ENCODE results near the gene MYO1D. TPM values are rescaled to one million over a fixed set of nuclear protein-coding genes. Genes with fewer than 3 reads are reported as not detected.
"Not testable (repeated sequence)": the region's sequence is repeated elsewhere in the genome, so short reads cannot be mapped to it uniquely, and the experiment has no call there.

MYO1D gene
- total RNA-seq, 3 donors from 2014 or later, result 166 to 495 (median 256) TPM

- DNase-seq (no peak), ATAC-seq (no peak)
- intact Hi-C loops (cut with DNase I, micrococcal nuclease), result no loop called here
- H3K4me3 ChIP-seq, result no peak overlapping the region
- TF ChIP-seq, protein P1, sequence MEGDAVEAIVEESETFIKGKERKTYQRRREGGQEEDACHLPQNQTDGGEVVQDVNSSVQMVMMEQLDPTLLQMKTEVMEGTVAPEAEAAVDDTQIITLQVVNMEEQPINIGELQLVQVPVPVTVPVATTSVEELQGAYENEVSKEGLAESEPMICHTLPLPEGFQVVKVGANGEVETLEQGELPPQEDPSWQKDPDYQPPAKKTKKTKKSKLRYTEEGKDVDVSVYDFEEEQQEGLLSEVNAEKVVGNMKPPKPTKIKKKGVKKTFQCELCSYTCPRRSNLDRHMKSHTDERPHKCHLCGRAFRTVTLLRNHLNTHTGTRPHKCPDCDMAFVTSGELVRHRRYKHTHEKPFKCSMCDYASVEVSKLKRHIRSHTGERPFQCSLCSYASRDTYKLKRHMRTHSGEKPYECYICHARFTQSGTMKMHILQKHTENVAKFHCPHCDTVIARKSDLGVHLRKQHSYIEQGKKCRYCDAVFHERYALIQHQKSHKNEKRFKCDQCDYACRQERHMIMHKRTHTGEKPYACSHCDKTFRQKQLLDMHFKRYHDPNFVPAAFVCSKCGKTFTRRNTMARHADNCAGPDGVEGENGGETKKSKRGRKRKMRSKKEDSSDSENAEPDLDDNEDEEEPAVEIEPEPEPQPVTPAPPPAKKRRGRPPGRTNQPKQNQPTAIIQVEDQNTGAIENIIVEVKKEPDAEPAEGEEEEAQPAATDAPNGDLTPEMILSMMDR (IDR thresholded peaks at IDR 0.05), result no peak
- no peaks in the 10 kb centered on the region for H3K36me3 ChIP-seq (ENCODE audit: low read depth)
- no peaks in the 10 kb centered on the region for H3K9me3 ChIP-seq
- no peaks in the 10 kb centered on the region for H3K4me1 ChIP-seq (ENCODE audit: low read depth)
Measured at GRCh38 chr17:32646941-32647340, 230.0 kb downstream of the MYO1D start.

GRCh38 chr17:32641514-32641913 lies 235.4 kb downstream of the MYO1D start:
- H3K4me3 ChIP-seq; H3K36me3 ChIP-seq (ENCODE audit: low read depth); DNase-seq; ATAC-seq; H3K4me1 ChIP-seq (ENCODE audit: low read depth); intact Hi-C loops (cut with DNase I, micrococcal nuclease); H3K9me3 ChIP-seq: not testable (repeated sequence)

GRCh38 chr17:32636598-32637218 lies 240.2 kb downstream of the MYO1D start:
- TF ChIP-seq, protein P1 (IDR thresholded peaks at IDR 0.05), result no peak
- no peak for ATAC-seq
- no peak for DNase-seq
- Histone ChIP-seq H3K4me3 (no peak overlapping the region), H3K36me3 (ENCODE audit: low read depth) (no peaks in the 10 kb centered on the region), H3K9me3 (no peaks in the 10 kb centered on the region), H3K4me1 (ENCODE audit: low read depth) (no peaks in the 10 kb centered on the region)
- intact Hi-C loops (cut with DNase I, micrococcal nuclease), result no loop called here

- DNase-seq, result no peak
- Histone ChIP-seq H3K36me3 (ENCODE audit: low read depth) (no peaks in the 10 kb centered on the region), H3K4me3 (no peak overlapping the region), H3K9me3 (no peaks in the 10 kb centered on the region), H3K4me1 (ENCODE audit: low read depth) (no peaks in the 10 kb centered on the region)
- intact Hi-C loops (cut with DNase I, micrococcal nuclease), result no loop called here
- ATAC-seq, result no peak
- TF ChIP-seq, protein P1 (IDR thresholded peaks at IDR 0.05), result no peak
Measured at GRCh38 chr17:32634167-32634566, 242.8 kb downstream of the MYO1D start.

GRCh38 chr17:32631341-32632096 lies 245.4 kb downstream of the MYO1D start:
- no peaks in the 10 kb centered on the region for H3K4me1 ChIP-seq (ENCODE audit: low read depth)
- H3K9me3 ChIP-seq, result no peaks in the 10 kb centered on the region
- H3K36me3 ChIP-seq (ENCODE audit: low read depth), result no peaks in the 10 kb centered on the region
- intact Hi-C loops (cut with DNase I, micrococcal nuclease), result no loop called here
- DNase-seq (no peak), ATAC-seq (no peak)
- H3K4me3 ChIP-seq, result no peak overlapping the region
- TF ChIP-seq, protein P1 (IDR thresholded peaks at IDR 0.05), result no peak

- no peak overlapping the region for H3K4me3 ChIP-seq
- ATAC-seq (no peak), DNase-seq (no peak)
- intact Hi-C loops (cut with DNase I, micrococcal nuclease), result no loop called here
- H3K9me3 ChIP-seq, result no peaks in the 10 kb centered on the region
- H3K4me1 ChIP-seq (ENCODE audit: low read depth), result no peaks in the 10 kb centered on the region
- TF ChIP-seq, protein P1 (IDR thresholded peaks at IDR 0.05), result no peak
- no peaks in the 10 kb centered on the region for H3K36me3 ChIP-seq (ENCODE audit: low read depth)
Measured at GRCh38 chr17:32629563-32630190, 247.2 kb downstream of the MYO1D start.
